Tracheal epithelial cell (primary cell): ENCODE results near the gene SLC27A6. TPM values are rescaled to one million over a fixed set of nuclear protein-coding genes. Genes with fewer than 3 reads are reported as not detected.

Experiments used
- total RNA-seq: library from RNA; depleted of rRNA; stranded (reverse); fragments of >200 nt; gene quantifications from 2 replicates; pipeline ENCODE4 v1.2.1, GENCODE V29; 2014

SLC27A6 gene
- total RNA-seq: 0.96 TPM in 1 of 2 replicates, not detected in the other

GRCh38 chr5:128965011-128965637 is at the start of gene SLC27A6:
Gene SLC27A6 (plus strand): TSS chr5:128965488. CDS start chr5:128966138, 650 bp downstream.

Other genes starting within 250 kb of the SLC27A6 start
- gene ISOC1, start 129.3 kb downstream of the SLC27A6 start, total RNA-seq: 12.5 and 17.7 TPM in 2 replicates